OCI-LY7 (cell line): Measurements from ENCODE around the gene GATA5. TPM values are rescaled to one million over a fixed set of nuclear protein-coding genes. Genes with fewer than 3 reads are reported as not detected.

Source experiments
- BruUV-seq: library from RNA; stranded (reverse); fragments of 400-500 nt; replicated peaks from 2 replicates; lab custom pipeline; 2021; lab: Mats Ljungman, UMichigan
- CTCF ChIA-PET: fragments of 300-600 bp; sonication (Branson Sonifier 250); formaldehyde crosslinking; loops from one replicate; lab custom pipeline; 2022; ENCODE audit warnings: antibody characterized with exemption; ENCODE audit not compliant: unreplicated experiment; lab: Charles Lee
- POLR2A ChIA-PET: fragments of 300-600 bp; sonication (Branson Sonifier 250); formaldehyde crosslinking; loops from one replicate; lab custom pipeline; 2022; ENCODE audit warnings: antibody characterized with exemption; lab: Charles Lee
- DNase-seq: peaks from one replicate; pipeline ENCODE4 v3.0.0-alpha.2; 2015; ENCODE audit warnings: low spot score
- H2AFZ ChIP-seq: fragments of 200-600 bp; sonication (generic), shearing (Covaris generic); 2 replicates; pipeline ENCODE4 v1.6.1; 2014; ENCODE audit warnings: mild to moderate bottlenecking, antibody characterized with exemption, low read length, moderate library complexity
- H3K27ac ChIP-seq: fragments of 200-600 bp; sonication (generic); 2 replicates; pipeline ENCODE4 v1.5.1; 2014; ENCODE audit warnings: mixed run types, low read depth, mild to moderate bottlenecking, moderate library complexity, low read length, inconsistent platforms; ENCODE audit not compliant: poor library complexity, severe bottlenecking
- H3K36me3 ChIP-seq: fragments of 200-600 bp; sonication (generic); 2 replicates; pipeline ENCODE4 v1.6.1; 2014; ENCODE audit warnings: mild to moderate bottlenecking, antibody characterized with exemption, low read length, moderate library complexity, mixed read lengths; ENCODE audit not compliant: insufficient read depth
- H3K4me1 ChIP-seq: fragments of 200-600 bp; sonication (generic); 2 replicates; pipeline ENCODE4 v1.5.1; 2014; ENCODE audit warnings: mild to moderate bottlenecking, low read length; ENCODE audit not compliant: insufficient read depth, poor library complexity, severe bottlenecking
- H3K4me2 ChIP-seq: fragments of 200-600 bp; sonication (generic); 2 replicates; pipeline ENCODE4 v1.6.1; 2014; ENCODE audit warnings: mild to moderate bottlenecking, low read length
- H3K4me3 ChIP-seq: fragments of 200-600 bp; sonication (generic); 2 replicates; pipeline ENCODE4 v1.5.1; 2014; ENCODE audit warnings: mild to moderate bottlenecking, low read depth, low read length; ENCODE audit not compliant: poor library complexity, severe bottlenecking
- H3K79me2 ChIP-seq: fragments of 200-600 bp; sonication (generic); 2 replicates; pipeline ENCODE4 v1.6.1; 2016; ENCODE audit warnings: low read depth, mild to moderate bottlenecking, low read length, moderate library complexity, mixed read lengths; ENCODE audit not compliant: insufficient read depth
- H3K9me2 ChIP-seq: fragments of 200-600 bp; sonication (generic); 2 replicates; pipeline ENCODE4 v1.6.1; 2016; ENCODE audit warnings: mild to moderate bottlenecking, low read length, mixed read lengths; ENCODE audit not compliant: insufficient read depth
- H3K9me3 ChIP-seq: fragments of 200-600 bp; sonication (generic); 2 replicates; pipeline ENCODE4 v1.6.1; 2014; ENCODE audit warnings: mild to moderate bottlenecking, mixed run types, low read length, mixed read lengths
- H4K20me1 ChIP-seq: fragments of 200-600 bp; sonication (generic); 2 replicates; pipeline ENCODE4 v1.6.1; 2014; ENCODE audit warnings: mild to moderate bottlenecking, antibody characterized with exemption, low read length, moderate library complexity, mixed read lengths; ENCODE audit not compliant: insufficient read depth
- CTCF ChIP-seq: fragments of 200-600 bp; sonication (generic); conservative IDR thresholded peaks from 2 replicates; pipeline ENCODE4 v1.5.1; 2014; ENCODE audit warnings: mild to moderate bottlenecking, antibody characterized with exemption, low read length, moderate library complexity, mixed read lengths
- EZH2phosphoT487 ChIP-seq: fragments of 200-600 bp; sonication (generic); IDR thresholded peaks from 2 replicates; pipeline ENCODE4 v1.6.1; 2018; ENCODE audit warnings: low read depth, borderline replicate concordance, mild to moderate bottlenecking, mixed run types, antibody characterized with exemption, low read length, moderate library complexity, mixed read lengths
- intact Hi-C: fragments of 100-400 bp; cut with micrococcal nuclease; formaldehyde crosslinking; loops from one replicate; pipeline ENCODE4 v1.10.0; 2022; ENCODE audit not compliant: unreplicated experiment
- total RNA-seq, 2 experiments: library from RNA; depleted of rRNA in 1 of 2; stranded (reverse); fragments of >200 nt in 1 of 2; shearing (Covaris generic) in 1 of 2; gene quantifications; 2 replicates each; pipeline ENCODE4 v1.2.3, GENCODE V29; 2014 to 2022

Gene GATA5
- total RNA-seq, 2 experiments from 2014 or later, result not detected

GRCh38 chr20:62485062-62485700 is 9.4 kb upstream of the GATA5 start:
- H2AFZ ChIP-seq, result no peak overlapping the region
- H3K79me2 ChIP-seq, result no peaks in the 10 kb centered on the region
- ChIA-PET POLR2A (no interaction called here), CTCF (no interaction called here)
- TF ChIP-seq CTCF (no peak), EZH2phosphoT487 (no peak)
- H3K36me3 ChIP-seq, result no peaks in the 10 kb centered on the region
- H3K9me3 ChIP-seq, result no peaks in the 10 kb centered on the region
- BruUV-seq, result no TSS peak
- H3K4me2 ChIP-seq, result no peak overlapping the region
- no peak for DNase-seq
- H3K9me2 ChIP-seq, result no peaks in the 10 kb centered on the region
- H3K4me1 ChIP-seq, result no peaks in the 10 kb centered on the region
- no peak overlapping the region for H3K4me3 ChIP-seq
- no peak overlapping the region for H3K27ac ChIP-seq
- intact Hi-C loops, result no loop called here
- no peaks in the 10 kb centered on the region for H4K20me1 ChIP-seq

GRCh38 chr20:62484478-62484877 is 8.7 kb upstream of the GATA5 start:
- CTCF ChIA-PET, result no interaction called here
- TF ChIP-seq CTCF (no peak), EZH2phosphoT487 (no peak)
- POLR2A ChIA-PET, result no interaction called here
- no peak overlapping the region for H3K4me2 ChIP-seq
- H3K9me3 ChIP-seq, result no peaks in the 10 kb centered on the region
- no peak overlapping the region for H3K4me3 ChIP-seq
- no TSS peak for BruUV-seq
- no peaks in the 10 kb centered on the region for H3K4me1 ChIP-seq
- H2AFZ ChIP-seq, result no peak overlapping the region
- intact Hi-C loops, result no loop called here
- H3K79me2 ChIP-seq, result no peaks in the 10 kb centered on the region
- H3K27ac ChIP-seq, result no peak overlapping the region
- no peaks in the 10 kb centered on the region for H3K36me3 ChIP-seq
- no peaks in the 10 kb centered on the region for H3K9me2 ChIP-seq
- H4K20me1 ChIP-seq, result no peaks in the 10 kb centered on the region
- DNase-seq, result no peak

GRCh38 chr20:62483613-62484458 is 8.0 kb upstream of the GATA5 start:
- CTCF ChIA-PET, result no interaction called here
- POLR2A ChIA-PET, result no interaction called here

More at GRCh38 chr20:62483613-62484458, 8.0 kb upstream of the GATA5 start:
- no peaks in the 10 kb centered on the region for H3K9me2 ChIP-seq
- H3K79me2 ChIP-seq, result no peaks in the 10 kb centered on the region
- H3K36me3 ChIP-seq, result no peaks in the 10 kb centered on the region
- no peaks in the 10 kb centered on the region for H3K9me3 ChIP-seq
- H3K4me1 ChIP-seq, result no peaks in the 10 kb centered on the region
- no peak overlapping the region for H3K4me2 ChIP-seq
- intact Hi-C loops, result no loop called here
- H3K27ac ChIP-seq, result no peak overlapping the region
- H2AFZ ChIP-seq, result no peak overlapping the region
- no peaks in the 10 kb centered on the region for H4K20me1 ChIP-seq
- no TSS peak for BruUV-seq
- TF ChIP-seq EZH2phosphoT487 (no peak), CTCF (no peak)
- no peak overlapping the region for H3K4me3 ChIP-seq
- no peak for DNase-seq
